ENCODE results near the gene FRMPD2. TPM values are rescaled to one million over a fixed set of nuclear protein-coding genes. Genes with fewer than 3 reads are reported as not detected.

The FRMPD2 gene
- total RNA-seq, 1 experiment from 2014 or later = 0.44 TPM

GRCh38 chr10:48306870-48307710, 32.6 kb upstream of the FRMPD2 start:
- Histone ChIP-seq H2BK20ac (ENCODE audit: low read depth, low read length, poor library complexity, severe bottlenecking) (no peak overlapping the region), H2BK120ac (ENCODE audit: low read depth, low read length, poor library complexity, severe bottlenecking) (no peak overlapping the region), H3K27me3 (ENCODE audit: insufficient read depth, low read length) (no peaks in the 10 kb centered on the region), H3K27ac (ENCODE audit: insufficient read length, low read depth, low read length) (no peak overlapping the region), H4K91ac (ENCODE audit: insufficient read length, low read depth, low read length) (no peak overlapping the region), H2BK5ac (ENCODE audit: insufficient read length, low read length) (no peak overlapping the region), H2BK12ac (ENCODE audit: insufficient read length, low read depth, low read length) (no peak overlapping the region), H3K56ac (ENCODE audit: insufficient read length, low read depth, low read length) (no peak overlapping the region), H3K4me1 (ENCODE audit: insufficient read depth, low read length) (no peaks in the 10 kb centered on the region), H4K20me1 (ENCODE audit: control insufficient read depth, insufficient read depth, insufficient read length) (no peaks in the 10 kb centered on the region), H4K5ac (ENCODE audit: insufficient read length, low read depth, low read length) (no peak overlapping the region), H3T11ph (ENCODE audit: low read length) (no peak overlapping the region), H3K4ac (ENCODE audit: low read depth, low read length) (no peak overlapping the region), H3K23ac (ENCODE audit: insufficient read length, low read depth, low read length) (no peak overlapping the region), H2AK5ac (ENCODE audit: insufficient read length, low read length) (no peak overlapping the region), H3K23me2 (ENCODE audit: insufficient read length, low read depth, low read length, poor library complexity, severe bottlenecking) (no peaks in the 10 kb centered on the region), H3K14ac (ENCODE audit: insufficient read depth, low read length) (peak overlapping the region; percentile 79), H3K79me1 (ENCODE audit: insufficient read depth, low read depth, low read length, poor library complexity, severe bottlenecking) (no peaks in the 10 kb centered on the region), H3K4me2 (ENCODE audit: insufficient read depth, insufficient read length, low read length) (peak overlapping the region; percentile 48), H2BK15ac (ENCODE audit: low read depth, low read length) (no peak overlapping the region), H3K18ac (ENCODE audit: insufficient read length, low read depth, low read length) (peak overlapping the region; percentile 59), H3K79me2 (ENCODE audit: insufficient read depth, low read length) (peaks cover 8% of the 10 kb centered on the region; the same call in 1 of the 2 replicates), H3K9me3 (ENCODE audit: control insufficient read depth, low read depth, low read length) (no peaks in the 10 kb centered on the region), H4K8ac (replicated peaks; ENCODE audit: insufficient read length, low read depth, low read length) (no peak overlapping the region), H2AFZ (ENCODE audit: low read length) (no peak overlapping the region), H3K9ac (ENCODE audit: extremely low read depth, insufficient read length, low read length) (peak overlapping the region; percentile 56)
- no peaks in the 10 kb centered on the region for H3K9me3 Mint-ChIP-seq
- no CpG with 5 or more reads among the region's 70 CpGs for WGBS (ENCODE audit: extremely low coverage, insufficient read length, low lambda C conversion rate)
- no peak for DNase-seq
- H3K27ac Mint-ChIP-seq = peak overlapping the region in 2 of 3 experiments; percentile 40 to 76; a peak in 3 of 7 replicates
- peaks cover 31% of the 10 kb centered on the region for H3K27me3 Mint-ChIP-seq (ENCODE audit: low read depth)
- TF ChIP-seq, protein P1, sequence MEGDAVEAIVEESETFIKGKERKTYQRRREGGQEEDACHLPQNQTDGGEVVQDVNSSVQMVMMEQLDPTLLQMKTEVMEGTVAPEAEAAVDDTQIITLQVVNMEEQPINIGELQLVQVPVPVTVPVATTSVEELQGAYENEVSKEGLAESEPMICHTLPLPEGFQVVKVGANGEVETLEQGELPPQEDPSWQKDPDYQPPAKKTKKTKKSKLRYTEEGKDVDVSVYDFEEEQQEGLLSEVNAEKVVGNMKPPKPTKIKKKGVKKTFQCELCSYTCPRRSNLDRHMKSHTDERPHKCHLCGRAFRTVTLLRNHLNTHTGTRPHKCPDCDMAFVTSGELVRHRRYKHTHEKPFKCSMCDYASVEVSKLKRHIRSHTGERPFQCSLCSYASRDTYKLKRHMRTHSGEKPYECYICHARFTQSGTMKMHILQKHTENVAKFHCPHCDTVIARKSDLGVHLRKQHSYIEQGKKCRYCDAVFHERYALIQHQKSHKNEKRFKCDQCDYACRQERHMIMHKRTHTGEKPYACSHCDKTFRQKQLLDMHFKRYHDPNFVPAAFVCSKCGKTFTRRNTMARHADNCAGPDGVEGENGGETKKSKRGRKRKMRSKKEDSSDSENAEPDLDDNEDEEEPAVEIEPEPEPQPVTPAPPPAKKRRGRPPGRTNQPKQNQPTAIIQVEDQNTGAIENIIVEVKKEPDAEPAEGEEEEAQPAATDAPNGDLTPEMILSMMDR (conservative IDR thresholded peaks at IDR 0.05) = no peak
- peaks cover 0 to 3% (median 3%) of the 10 kb centered on the region in 3 experiments; a peak in 4 of 7 replicates for H3K36me3 Mint-ChIP-seq (ENCODE audit: insufficient read depth in 1 of 3, low read depth in 3 of 3)
- peak overlapping the region; percentile 68 to 84 for H3K4me3 Mint-ChIP-seq
- peaks cover 17 to 20% of the 10 kb centered on the region in 2 experiments for H3K4me1 Mint-ChIP-seq

Measured in H9 (cell line).